Smooth muscle cell (in vitro differentiated cells): Measurements from ENCODE around the gene ACTN1. TPM values are rescaled to one million over a fixed set of nuclear protein-coding genes. Genes with fewer than 3 reads are reported as not detected.

Source experiments
- DNase-seq: peaks from one replicate; lab custom pipeline; 2025; ENCODE audit not compliant: unreplicated experiment; lab: John Stamatoyannopoulos, UW
- H2AFZ ChIP-seq: fragments of 200-600 bp; sonication (generic); 2 replicates; pipeline ENCODE4 v1.6.0; 2016; ENCODE audit warnings: antibody characterized with exemption, low read depth, mild to moderate bottlenecking
- H3F3A ChIP-seq: fragments of 200-600 bp; sonication (generic); 2 replicates; pipeline ENCODE4 v1.6.0; 2017; ENCODE audit warnings: antibody characterized with exemption, low read depth
- H3K27ac ChIP-seq: fragments of 200-600 bp; sonication (generic); 2 replicates; pipeline ENCODE4 v1.5.1; 2016; ENCODE audit warnings: low read depth, mild to moderate bottlenecking
- H3K27me3 ChIP-seq: fragments of 200-600 bp; sonication (generic); 2 replicates; pipeline ENCODE4 v1.6.1; 2016; ENCODE audit warnings: low read depth, mild to moderate bottlenecking
- H3K36me3 ChIP-seq: fragments of 200-600 bp; sonication (generic); 2 replicates; pipeline ENCODE4 v1.5.1; 2016; ENCODE audit warnings: low read depth
- H3K4me1 ChIP-seq: fragments of 200-600 bp; sonication (generic); 2 replicates; pipeline ENCODE4 v1.5.1; 2016; ENCODE audit warnings: low read depth
- H3K4me2 ChIP-seq: fragments of 200-600 bp; sonication (generic); 2 replicates; pipeline ENCODE4 v1.6.0; 2016; ENCODE audit warnings: mild to moderate bottlenecking
- H3K4me3 ChIP-seq: fragments of 200-600 bp; sonication (generic); 2 replicates; pipeline ENCODE4 v1.5.1; 2016; ENCODE audit warnings: mild to moderate bottlenecking
- H3K79me2 ChIP-seq: fragments of 200-600 bp; sonication (generic); 2 replicates; pipeline ENCODE4 v1.6.0; 2016; ENCODE audit warnings: low read depth, mild to moderate bottlenecking
- H3K9ac ChIP-seq: fragments of 200-600 bp; sonication (generic); 2 replicates; pipeline ENCODE4 v1.6.0; 2016; ENCODE audit warnings: low read depth
- H3K9me3 ChIP-seq: fragments of 200-600 bp; sonication (generic); replicated peaks from 2 replicates; pipeline ENCODE4 v1.5.1; 2016; ENCODE audit warnings: low read depth
- H4K20me1 ChIP-seq: fragments of 200-600 bp; sonication (generic); 2 replicates; pipeline ENCODE4 v1.6.0; 2016; ENCODE audit warnings: low read depth
- CTCF ChIP-seq: fragments of 200-600 bp; sonication (generic); IDR thresholded peaks from 2 replicates; pipeline ENCODE4 v1.5.1; 2017; ENCODE audit warnings: borderline replicate concordance, mild to moderate bottlenecking, antibody characterized with exemption; ENCODE audit not compliant: insufficient read depth, poor library complexity, severe bottlenecking
- WGBS: methylation state at CpG from one replicate; pipeline ENCODE4 v1.1.7; 2016; ENCODE audit warnings: low lambda C conversion rate; 5-methylcytosine and 5-hydroxymethylcytosine counted together
- polyA plus RNA-seq: library from polyadenylated mRNA; unstranded; fragments of >200 nt; fragmentation: Nextera tagmentation; extraction: Ambion mirVana; gene quantifications from 2 replicates; pipeline ENCODE4 v1.2.1, GENCODE V29; 2016
- total RNA-seq: library from RNA; depleted of rRNA; stranded (reverse); fragments of >200 nt; gene quantifications from 2 replicates; pipeline ENCODE4 v1.2.3, GENCODE V29; 2014

The ACTN1 gene
- total and polyA plus RNA-seq, 2 experiments from 2014 or later = 422 to 806 TPM

- Histone ChIP-seq H3K4me3 (no peak overlapping the region), H3K27ac (peak overlapping the region; percentile 43), H3K4me1 (peaks cover 5% of the 10 kb centered on the region), H3K9ac (no peak overlapping the region), H3K36me3 (peaks cover 25% of the 10 kb centered on the region), H3K27me3 (no peaks in the 10 kb centered on the region), H3F3A (peaks cover 56% of the 10 kb centered on the region), H2AFZ (no peak overlapping the region), H3K9me3 (no peaks in the 10 kb centered on the region), H3K79me2 (peaks cover 96% of the 10 kb centered on the region), H3K4me2 (no peak overlapping the region), H4K20me1 (peaks cover 100% of the 10 kb centered on the region)
- TF ChIP-seq CTCF = no peak
- DNase-seq = no peak
- 67% methylated on average over 6 of the region's 6 CpGs for WGBS
These were observed 56.9 kb downstream of the ACTN1 start for GRCh38 chr14:68922201-68922621.

DNA sequence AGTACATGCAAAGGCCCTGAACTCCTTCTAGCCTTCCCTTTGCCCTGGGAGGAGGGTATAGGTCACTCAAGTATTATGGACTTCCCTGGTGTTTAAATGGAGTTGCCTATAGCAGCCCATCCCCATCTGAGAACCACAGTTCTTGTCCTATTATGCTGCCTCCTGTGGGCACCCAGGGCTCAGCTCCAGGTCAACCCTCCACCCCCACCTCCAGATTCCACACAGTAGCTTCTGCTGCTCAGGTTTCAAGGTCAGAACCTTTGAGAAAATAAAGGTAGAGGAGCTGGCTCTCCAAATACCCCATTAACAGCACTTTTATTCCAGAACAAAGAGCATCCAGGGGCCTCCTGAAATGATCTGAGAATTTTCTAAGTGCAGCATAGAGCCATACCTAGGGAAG, 57.4 kb downstream of the ACTN1 start:
- no peak for DNase-seq
- Histone ChIP-seq H3K9ac (no peak overlapping the region), H4K20me1 (peaks cover 100% of the 10 kb centered on the region), H3K4me1 (peaks cover 5% of the 10 kb centered on the region), H3F3A (peaks cover 59% of the 10 kb centered on the region), H3K4me2 (no peak overlapping the region), H3K9me3 (no peaks in the 10 kb centered on the region), H3K27me3 (no peaks in the 10 kb centered on the region), H3K27ac (no peak overlapping the region), H2AFZ (no peak overlapping the region), H3K79me2 (peaks cover 96% of the 10 kb centered on the region), H3K36me3 (peaks cover 25% of the 10 kb centered on the region), H3K4me3 (no peak overlapping the region)
- no peak for TF ChIP-seq CTCF

- TF ChIP-seq CTCF = no peak
- no peak for DNase-seq
- Histone ChIP-seq H3K9me3 (no peaks in the 10 kb centered on the region), H3K4me2 (no peak overlapping the region), H3K36me3 (peaks cover 25% of the 10 kb centered on the region), H2AFZ (no peak overlapping the region), H3K9ac (no peak overlapping the region), H3K27me3 (no peaks in the 10 kb centered on the region), H3K79me2 (peaks cover 96% of the 10 kb centered on the region), H4K20me1 (peaks cover 100% of the 10 kb centered on the region), H3K27ac (no peak overlapping the region), H3K4me3 (no peak overlapping the region), H3K4me1 (peaks cover 5% of the 10 kb centered on the region), H3F3A (peaks cover 64% of the 10 kb centered on the region)
- WGBS = 94% methylated on average over 9 of the region's 9 CpGs
These were observed 58.1 kb downstream of the ACTN1 start for GRCh38 chr14:68921049-68921448.

DNA sequence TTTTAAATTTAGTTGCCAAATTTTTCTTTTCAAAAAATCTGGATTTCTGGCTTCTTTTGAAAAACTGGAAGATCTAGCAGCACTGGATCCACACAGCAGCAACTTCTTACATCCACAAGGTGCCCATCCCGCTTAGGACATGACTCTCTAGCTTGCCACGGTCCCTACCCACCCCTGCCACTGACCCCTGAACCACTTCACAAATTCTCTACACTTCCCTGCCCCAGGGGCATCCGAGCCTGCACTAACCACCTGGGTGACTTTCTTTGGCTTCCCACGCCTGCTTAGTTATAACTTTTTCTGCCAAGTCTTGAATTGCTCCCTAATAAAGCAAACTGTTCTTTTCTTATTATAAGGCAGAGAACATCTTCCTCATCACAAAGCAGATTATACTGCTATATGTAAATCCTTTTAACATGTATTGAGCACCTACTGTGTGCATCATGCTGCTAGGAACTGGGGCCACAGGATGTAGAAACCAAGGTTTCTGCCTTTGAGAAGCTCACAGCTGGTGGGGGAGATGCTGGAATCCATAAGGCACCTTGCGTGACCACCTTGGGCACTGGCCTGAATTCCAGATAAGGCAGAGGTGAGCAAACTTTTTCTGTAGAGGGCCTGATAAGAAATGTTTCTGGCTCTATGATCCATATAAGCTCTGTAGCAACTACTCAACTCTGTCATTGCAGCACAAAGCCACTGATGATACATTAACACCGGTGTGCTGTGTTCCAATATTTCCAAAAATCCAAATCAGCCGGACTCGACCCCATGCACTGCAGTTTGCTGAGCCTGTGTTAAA, 59.8 kb downstream of the ACTN1 start:
- Histone ChIP-seq H3K4me2 (no peak overlapping the region), H2AFZ (no peak overlapping the region), H3K4me1 (peaks cover 5% of the 10 kb centered on the region), H4K20me1 (peaks cover 100% of the 10 kb centered on the region), H3F3A (peaks cover 73% of the 10 kb centered on the region), H3K27ac (peak overlapping the region; percentile 3), H3K79me2 (peaks cover 96% of the 10 kb centered on the region), H3K9me3 (no peaks in the 10 kb centered on the region), H3K36me3 (peaks cover 21% of the 10 kb centered on the region), H3K9ac (no peak overlapping the region), H3K27me3 (no peaks in the 10 kb centered on the region), H3K4me3 (no peak overlapping the region)
- no peak for TF ChIP-seq CTCF
- no peak for DNase-seq
- 98% methylated on average over 8 of the region's 8 CpGs for WGBS
